SK-N-MC (cell line): ENCODE data around the gene NEK8.

Experiments
- DNase-seq: peaks from one replicate; pipeline ENCODE4 v3.0.0-alpha.2; 2011; ENCODE audit warnings: low read depth, low spot score
- H3K27ac ChIP-seq: fragments of 200-600 bp; sonication (generic); 2 replicates; pipeline ENCODE4 v1.5.1; 2016; ENCODE audit warnings: mixed run types
- H3K36me3 ChIP-seq: fragments of 200-600 bp; sonication (generic); 2 replicates; pipeline ENCODE4 v1.6.1; 2017; ENCODE audit warnings: antibody characterized with exemption, low read length, mixed read lengths; ENCODE audit not compliant: insufficient read depth
- H3K4me3 ChIP-seq: fragments of 200-600 bp; sonication (generic); 2 replicates; pipeline ENCODE4 v1.5.1; 2016
- H3K9ac ChIP-seq: fragments of 200-600 bp; sonication (generic); 2 replicates; pipeline ENCODE4 v1.8.0; 2017; ENCODE audit warnings: mixed run types, mixed read lengths; ENCODE audit not compliant: insufficient read length
- H3K9me3 ChIP-seq: fragments of 200-600 bp; sonication (generic); 2 replicates; pipeline ENCODE4 v1.6.1; 2017; ENCODE audit warnings: low read depth, mild to moderate bottlenecking, antibody characterized with exemption, low read length, moderate library complexity, mixed read lengths
- EZH2 ChIP-seq: fragments of 200-600 bp; sonication (generic); IDR thresholded peaks from one replicate; pipeline ENCODE4 v1.6.1; 2017; ENCODE audit warnings: antibody characterized with exemption
- FOXP2 ChIP-seq: optimal IDR thresholded peaks from 2 replicates; pipeline ENCODE3; 2011; ENCODE audit warnings: mild to moderate bottlenecking, moderate library complexity; ENCODE audit not compliant: insufficient read depth; ENCODE audit errors: extremely low read length, control extremely low read depth
- POLR2AphosphoS5 ChIP-seq: IDR thresholded peaks from 2 replicates; pipeline ENCODE4 v1.6.1; 2012; ENCODE audit warnings: mild to moderate bottlenecking, low read depth, low read length, borderline replicate concordance

The NEK8 gene

GRCh38 chr17:28700278-28700677, 28.3 kb upstream of the NEK8 start:
- Histone ChIP-seq H3K9ac (no peak overlapping the region), H3K27ac (no peak overlapping the region), H3K9me3 (no peaks in the 10 kb centered on the region), H3K36me3 (peaks cover 74% of the 10 kb centered on the region), H3K4me3 (no peak overlapping the region)
- no peak for TF ChIP-seq FOXP2
- no peak for TF ChIP-seq EZH2
- no peak for TF ChIP-seq POLR2AphosphoS5
- DNase-seq: no peak

DNA sequence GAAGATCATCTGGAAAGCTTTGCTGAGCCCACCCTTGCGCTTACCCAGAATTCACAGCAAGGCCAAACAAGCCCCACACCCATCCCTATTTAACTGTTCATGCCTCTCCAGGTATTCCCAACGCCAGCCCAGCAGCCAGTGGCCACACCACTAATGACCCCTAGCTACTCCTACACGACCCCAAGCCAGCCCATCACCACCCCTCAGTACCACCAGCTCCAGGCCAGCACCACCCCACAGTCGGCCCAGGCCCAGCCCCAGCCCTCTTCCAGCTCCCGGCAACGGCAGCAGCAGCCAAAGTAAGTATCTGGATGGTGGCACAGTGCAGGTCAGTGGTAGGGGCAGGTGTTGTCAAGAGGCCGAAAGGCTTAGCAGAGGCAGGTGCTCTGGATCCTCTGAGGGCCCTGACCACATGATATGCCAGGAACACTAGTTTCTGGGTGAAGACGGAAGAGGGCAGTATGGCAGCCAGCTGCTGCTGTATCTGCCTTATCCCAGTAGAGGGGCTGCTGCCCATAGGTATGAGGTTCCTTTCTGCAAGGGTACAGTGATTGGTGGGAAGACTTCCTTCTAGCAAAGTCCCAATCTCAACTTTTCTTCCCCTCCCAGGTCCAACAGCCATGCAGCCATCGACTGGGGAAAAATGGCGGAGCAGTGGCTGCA, 27.6 kb upstream of the NEK8 start:
- DNase-seq: no peak
- Histone ChIP-seq H3K4me3 (no peak overlapping the region), H3K27ac (no peak overlapping the region), H3K9me3 (no peaks in the 10 kb centered on the region), H3K36me3 (peaks cover 68% of the 10 kb centered on the region), H3K9ac (no peak overlapping the region)
- TF ChIP-seq POLR2AphosphoS5 (no peak), FOXP2 (no peak), EZH2 (no peak)

DNA sequence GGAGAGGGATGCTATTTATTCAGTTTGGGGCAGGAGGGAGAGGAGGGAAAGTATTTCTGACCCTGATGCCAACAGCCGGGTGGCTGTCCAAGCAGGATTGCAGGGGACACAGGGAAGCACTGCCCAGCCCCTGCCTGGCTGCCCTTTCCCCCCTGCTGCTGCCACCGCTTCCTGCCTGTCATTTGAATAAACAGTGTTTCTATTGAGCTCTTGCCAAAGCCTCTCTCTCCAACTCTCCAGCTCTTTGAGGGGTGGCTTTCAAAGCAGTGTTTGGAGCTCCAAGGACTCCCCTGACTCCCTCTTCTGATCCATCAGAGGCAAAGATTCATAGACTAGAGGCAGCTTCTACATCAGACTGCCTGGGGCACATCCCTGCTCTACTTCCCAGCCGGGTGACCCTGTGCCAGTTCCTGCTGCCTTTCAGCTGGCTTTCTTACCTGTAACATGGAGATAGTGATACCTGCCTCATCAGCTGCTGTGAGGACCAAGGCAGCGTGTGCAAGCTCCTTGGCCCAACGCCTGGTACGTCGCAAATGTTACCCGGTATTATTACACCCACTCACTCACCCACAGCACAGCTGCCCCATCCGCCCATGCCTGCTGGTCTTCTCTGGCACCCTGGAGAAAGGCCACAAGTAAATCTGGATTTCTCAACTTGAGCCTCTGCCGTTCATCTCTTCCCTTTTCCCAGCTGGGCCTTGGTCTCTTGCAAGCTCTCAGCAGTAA, 26.4 kb upstream of the NEK8 start:
- Histone ChIP-seq H3K36me3 (peaks cover 55% of the 10 kb centered on the region), H3K27ac (no peak overlapping the region), H3K9ac (no peak overlapping the region), H3K9me3 (no peaks in the 10 kb centered on the region), H3K4me3 (no peak overlapping the region)
- TF ChIP-seq EZH2 (no peak), POLR2AphosphoS5 (no peak), FOXP2 (no peak)
- DNase-seq: no peak

DNA sequence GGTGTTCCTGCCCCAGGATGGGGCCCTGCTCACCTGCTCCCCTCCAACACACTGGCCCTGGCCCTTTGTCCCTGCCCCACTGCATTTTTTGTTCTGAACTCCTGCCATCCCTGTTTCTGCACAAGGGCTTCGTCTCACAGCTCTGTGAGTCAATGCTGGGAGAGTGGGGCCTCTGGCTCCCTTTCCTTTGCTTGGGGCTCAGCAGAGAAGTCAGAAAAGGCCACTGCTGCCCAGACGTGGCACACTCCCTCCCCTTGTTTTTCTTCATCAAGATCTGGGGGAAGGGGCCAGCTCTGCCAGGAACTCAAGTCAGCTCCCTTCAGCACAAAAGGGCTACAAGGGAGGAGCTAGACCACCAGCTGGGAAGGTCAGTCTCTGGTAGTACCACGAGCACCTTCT, 25.8 kb upstream of the NEK8 start:
- no peaks in the 10 kb centered on the region for H3K9me3 ChIP-seq

DNA sequence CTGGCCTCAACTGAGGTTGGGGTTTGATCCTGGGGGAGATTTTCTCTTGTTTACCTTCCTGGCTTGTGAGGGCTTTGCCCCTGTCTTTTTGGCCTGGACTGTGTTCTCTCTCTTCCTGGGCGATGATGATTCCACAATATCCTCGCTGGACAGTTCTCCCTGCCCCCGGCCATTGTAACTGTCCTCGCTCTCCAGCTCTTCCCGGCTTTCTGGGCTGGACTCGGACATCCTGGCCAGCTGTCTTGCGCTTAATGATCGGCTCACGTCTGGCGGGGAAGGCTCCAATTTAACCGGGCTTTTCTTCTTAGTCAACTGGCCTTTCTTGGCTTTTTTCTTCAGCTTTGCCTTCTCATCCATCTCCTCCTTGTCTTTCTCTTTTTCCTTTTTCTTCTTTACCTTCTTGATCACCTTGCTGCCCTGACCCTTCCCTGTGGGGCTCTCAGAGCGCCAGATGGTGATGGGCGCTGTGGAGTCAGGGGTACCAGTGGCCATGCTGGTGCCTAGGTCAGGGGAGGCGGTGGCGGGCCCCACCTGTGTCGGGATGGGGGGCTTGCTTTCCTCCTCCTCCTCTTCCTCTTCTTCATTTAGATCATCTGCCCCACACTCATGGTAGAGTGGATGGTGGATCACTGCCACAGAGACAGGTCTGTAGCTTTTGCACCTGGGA, 24.9 kb upstream of the NEK8 start:
- no peak for DNase-seq
- no peak overlapping the region for H3K27ac ChIP-seq
- no peak overlapping the region for H3K9ac ChIP-seq
- H3K9me3 ChIP-seq: no peaks in the 10 kb centered on the region
- no peak overlapping the region for H3K4me3 ChIP-seq
- H3K36me3 ChIP-seq: peaks cover 40% of the 10 kb centered on the region; the same call in 1 of the 2 replicates
- no peak for TF ChIP-seq FOXP2
- no peak for TF ChIP-seq EZH2
- no peak for TF ChIP-seq POLR2AphosphoS5

More for the DNA sequence above, 25.8 kb upstream of the NEK8 start:
- Histone ChIP-seq H3K27ac (no peak overlapping the region), H3K9ac (no peak overlapping the region), H3K4me3 (no peak overlapping the region), H3K36me3 (peaks cover 50% of the 10 kb centered on the region; the same call in 1 of the 2 replicates)
- TF ChIP-seq POLR2AphosphoS5: no peak
- TF ChIP-seq EZH2: no peak
- no peak for TF ChIP-seq FOXP2
- DNase-seq: no peak

- peaks cover 34% of the 10 kb centered on the region; the same call in 1 of the 2 replicates for H3K36me3 ChIP-seq
- no peak overlapping the region for H3K9ac ChIP-seq
- H3K27ac ChIP-seq: no peak overlapping the region
- no peak overlapping the region for H3K4me3 ChIP-seq
- no peak for DNase-seq
- no peaks in the 10 kb centered on the region for H3K9me3 ChIP-seq
- TF ChIP-seq EZH2 (no peak), FOXP2 (no peak), POLR2AphosphoS5 (0 out of 2 replicates have a peak, but pooled peaks have one; percentile 28)
Measured at GRCh38 chr17:28704219-28704858, 24.2 kb upstream of the NEK8 start.

- no peak for TF ChIP-seq EZH2
- no peak; the same call in 1 of the 2 replicates for TF ChIP-seq POLR2AphosphoS5
- no peak for TF ChIP-seq FOXP2
- Histone ChIP-seq H3K27ac (no peak overlapping the region), H3K4me3 (no peak overlapping the region), H3K9me3 (no peaks in the 10 kb centered on the region), H3K9ac (no peak overlapping the region), H3K36me3 (peaks cover 26% of the 10 kb centered on the region; the same call in 1 of the 2 replicates)
- DNase-seq: no peak
Measured at GRCh38 chr17:28705074-28705659, 23.4 kb upstream of the NEK8 start.

GRCh38 chr17:28705728-28706334, 22.8 kb upstream of the NEK8 start:
- TF ChIP-seq FOXP2 (no peak), POLR2AphosphoS5 (no peak), EZH2 (no peak)
- Histone ChIP-seq H3K36me3 (peaks cover 19% of the 10 kb centered on the region; the same call in 1 of the 2 replicates), H3K27ac (no peak overlapping the region), H3K4me3 (no peak overlapping the region), H3K9me3 (no peaks in the 10 kb centered on the region), H3K9ac (no peak overlapping the region)
- no peak for DNase-seq
